IPS-20b (cell line): ENCODE data around the gene OR10H1.
"Not testable (repeated sequence)": the region's sequence is repeated elsewhere in the genome, so short reads cannot be mapped to it uniquely, and the experiment has no call there.

Experiments
- H3K27ac ChIP-seq: one replicate; pipeline ENCODE4 v1.5.1; 2013; ENCODE audit warnings: low read length
- H3K27me3 ChIP-seq: 2 replicates; pipeline ENCODE4 v1.6.1; 2013; ENCODE audit warnings: mild to moderate bottlenecking, low read length, inconsistent platforms; ENCODE audit not compliant: insufficient read depth
- H3K36me3 ChIP-seq: 2 replicates; pipeline ENCODE4 v1.6.1; 2013; ENCODE audit warnings: low read depth, mild to moderate bottlenecking, inconsistent platforms, low read length, moderate library complexity; ENCODE audit not compliant: insufficient read depth
- H3K4me1 ChIP-seq: 2 replicates; pipeline ENCODE4 v1.6.1; 2013; ENCODE audit warnings: mild to moderate bottlenecking, control low read depth, inconsistent platforms, low read length, moderate library complexity; ENCODE audit not compliant: insufficient read depth
- H3K4me3 ChIP-seq: 2 replicates; pipeline ENCODE4 v1.5.1; 2013; ENCODE audit warnings: mild to moderate bottlenecking, low read length, inconsistent platforms
- H3K9ac ChIP-seq: 2 replicates; pipeline ENCODE4 v1.6.1; 2013; ENCODE audit warnings: low read depth, mild to moderate bottlenecking, inconsistent platforms, low read length, moderate library complexity
- H3K9me3 ChIP-seq: 2 replicates; pipeline ENCODE4 v1.6.1; 2013; ENCODE audit warnings: mild to moderate bottlenecking, low read depth, low read length, inconsistent platforms; ENCODE audit not compliant: insufficient read depth

OR10H1 gene

GRCh38 chr19:15825753-15826152, 10.3 kb upstream of the OR10H1 start:
- H3K9me3 ChIP-seq = peaks cover 88% of the 10 kb centered on the region
- H3K27me3 ChIP-seq = no peaks in the 10 kb centered on the region
- no peak overlapping the region for H3K27ac ChIP-seq
- no peaks in the 10 kb centered on the region for H3K4me1 ChIP-seq
- H3K36me3 ChIP-seq = no peaks in the 10 kb centered on the region
- H3K9ac ChIP-seq = no peak overlapping the region
- no peak overlapping the region for H3K4me3 ChIP-seq

- H3K27me3 ChIP-seq = no peaks in the 10 kb centered on the region
- no peaks in the 10 kb centered on the region for H3K36me3 ChIP-seq
- no peak overlapping the region for H3K4me3 ChIP-seq
- H3K27ac ChIP-seq = no peak overlapping the region
- H3K4me1 ChIP-seq = no peaks in the 10 kb centered on the region
- H3K9ac ChIP-seq = no peak overlapping the region
- peaks cover 87% of the 10 kb centered on the region for H3K9me3 ChIP-seq
These were observed 5.2 kb upstream of the OR10H1 start for GRCh38 chr19:15820646-15821045.

- Histone ChIP-seq H3K36me3 (no peaks in the 10 kb centered on the region), H3K27me3 (no peaks in the 10 kb centered on the region), H3K4me3 (no peak overlapping the region), H3K9ac (no peak overlapping the region), H3K9me3 (peaks cover 92% of the 10 kb centered on the region), H3K4me1 (no peaks in the 10 kb centered on the region), H3K27ac (no peak overlapping the region)
These were observed 1.5 kb downstream of the OR10H1 start for GRCh38 chr19:15813916-15814315.

- no peaks in the 10 kb centered on the region for H3K27me3 ChIP-seq
- peaks cover 90% of the 10 kb centered on the region for H3K9me3 ChIP-seq
- no peaks in the 10 kb centered on the region for H3K36me3 ChIP-seq
- H3K4me1 ChIP-seq = no peaks in the 10 kb centered on the region
- no peak overlapping the region for H3K27ac ChIP-seq
- H3K9ac ChIP-seq = no peak overlapping the region
- no peak overlapping the region for H3K4me3 ChIP-seq
These were observed 3.3 kb downstream of the OR10H1 start for GRCh38 chr19:15812060-15812722.

- Histone ChIP-seq H3K9me3 (peaks cover 90% of the 10 kb centered on the region), H3K9ac (no peak overlapping the region), H3K4me3 (no peak overlapping the region), H3K27me3 (no peaks in the 10 kb centered on the region), H3K4me1 (no peaks in the 10 kb centered on the region), H3K36me3 (no peaks in the 10 kb centered on the region), H3K27ac (no peak overlapping the region)
These were observed 4.0 kb downstream of the OR10H1 start for GRCh38 chr19:15811476-15811875.

- Histone ChIP-seq H3K27me3 (no peaks in the 10 kb centered on the region), H3K4me3 (no peak overlapping the region), H3K27ac (no peak overlapping the region), H3K36me3 (no peaks in the 10 kb centered on the region), H3K9me3 (peaks cover 92% of the 10 kb centered on the region), H3K4me1 (no peaks in the 10 kb centered on the region), H3K9ac (no peak overlapping the region)
These were observed 5.1 kb downstream of the OR10H1 start for GRCh38 chr19:15810335-15810734.

- not testable (repeated sequence) for H3K27me3 ChIP-seq, H3K4me1 ChIP-seq
These were observed 21.2 kb downstream of the OR10H1 start for GRCh38 chr19:15794279-15794678.

GRCh38 chr19:15790096-15790495, 25.4 kb downstream of the OR10H1 start:
- Histone ChIP-seq H3K27ac (no peak overlapping the region), H3K9me3 (peaks cover 69% of the 10 kb centered on the region), H3K4me1 (no peaks in the 10 kb centered on the region), H3K9ac (no peak overlapping the region), H3K4me3 (no peak overlapping the region), H3K27me3 (no peaks in the 10 kb centered on the region), H3K36me3 (no peaks in the 10 kb centered on the region)

More at GRCh38 chr19:15794279-15794678, 21.2 kb downstream of the OR10H1 start:
- H3K4me3 ChIP-seq, H3K27ac ChIP-seq, H3K36me3 ChIP-seq, H3K9ac ChIP-seq: not testable (repeated sequence)
- H3K9me3 ChIP-seq = peaks cover 79% of the 10 kb centered on the region

- no peaks in the 10 kb centered on the region for H3K27me3 ChIP-seq
- H3K27ac ChIP-seq = no peak overlapping the region
- peaks cover 71% of the 10 kb centered on the region for H3K9me3 ChIP-seq
- no peaks in the 10 kb centered on the region for H3K4me1 ChIP-seq
- H3K9ac ChIP-seq = no peak overlapping the region
- H3K36me3 ChIP-seq = no peaks in the 10 kb centered on the region
- H3K4me3 ChIP-seq = no peak overlapping the region
These were observed 26.7 kb downstream of the OR10H1 start for GRCh38 chr19:15788594-15789270.

- no peaks in the 10 kb centered on the region for H3K27me3 ChIP-seq
- no peak within 1 kb of the TSS for H3K4me3 ChIP-seq
- H3K36me3 ChIP-seq = no peaks in the 10 kb centered on the region
- H3K9me3 ChIP-seq = peaks cover 71% of the 10 kb centered on the region
- H3K4me1 ChIP-seq = no peaks in the 10 kb centered on the region
- H3K27ac ChIP-seq = no peak within 1 kb of the TSS
- H3K9ac ChIP-seq = no peak within 1 kb of the TSS
These were observed 27.8 kb downstream of the OR10H1 start, which contains the start of gene OR10H5 for GRCh38 chr19:15787611-15788155. Gene OR10H5 (plus strand): TSS chr19:15787661. CDS start chr19:15794049, 6,388 bp downstream.

GRCh38 chr19:15782896-15783295, 32.6 kb downstream of the OR10H1 start:
- H3K9ac ChIP-seq, H3K36me3 ChIP-seq, H3K4me1 ChIP-seq, H3K27me3 ChIP-seq, H3K27ac ChIP-seq, H3K4me3 ChIP-seq: not testable (repeated sequence)
- H3K9me3 ChIP-seq = peaks cover 68% of the 10 kb centered on the region

GRCh38 chr19:15782211-15782610, 33.3 kb downstream of the OR10H1 start:
- Histone ChIP-seq H3K9ac (no peak overlapping the region), H3K4me1 (no peaks in the 10 kb centered on the region), H3K27me3 (no peaks in the 10 kb centered on the region), H3K4me3 (no peak overlapping the region), H3K27ac (no peak overlapping the region), H3K9me3 (peaks cover 69% of the 10 kb centered on the region), H3K36me3 (no peaks in the 10 kb centered on the region)
